IPS-18a (cell line): ENCODE results near the gene SLC13A5.
A peak's percentile ranks its signal among the peaks of the same experiment; 100 is the strongest.

Source experiments
- H3K27ac ChIP-seq: one replicate; pipeline ENCODE4 v1.5.1; 2013; ENCODE audit warnings: low read length
- H3K27me3 ChIP-seq: one replicate; pipeline ENCODE4 v1.6.1; 2013; ENCODE audit warnings: mild to moderate bottlenecking, low read length; ENCODE audit not compliant: control insufficient read depth, insufficient read depth
- H3K36me3 ChIP-seq: one replicate; pipeline ENCODE4 v1.6.1; 2013; ENCODE audit warnings: low read depth, low read length; ENCODE audit not compliant: control insufficient read depth
- H3K4me1 ChIP-seq: one replicate; pipeline ENCODE4 v1.6.1; 2013; ENCODE audit warnings: low read depth, low read length; ENCODE audit not compliant: control insufficient read depth
- H3K4me3 ChIP-seq: one replicate; pipeline ENCODE4 v1.5.1; 2013; ENCODE audit warnings: low read length
- H3K9ac ChIP-seq: one replicate; pipeline ENCODE4 v1.6.1; 2013; ENCODE audit warnings: mild to moderate bottlenecking, low read length, moderate library complexity
- H3K9me3 ChIP-seq: one replicate; pipeline ENCODE4 v1.6.1; 2013; ENCODE audit warnings: low read depth, low read length; ENCODE audit not compliant: control insufficient read depth

Gene SLC13A5

DNA sequence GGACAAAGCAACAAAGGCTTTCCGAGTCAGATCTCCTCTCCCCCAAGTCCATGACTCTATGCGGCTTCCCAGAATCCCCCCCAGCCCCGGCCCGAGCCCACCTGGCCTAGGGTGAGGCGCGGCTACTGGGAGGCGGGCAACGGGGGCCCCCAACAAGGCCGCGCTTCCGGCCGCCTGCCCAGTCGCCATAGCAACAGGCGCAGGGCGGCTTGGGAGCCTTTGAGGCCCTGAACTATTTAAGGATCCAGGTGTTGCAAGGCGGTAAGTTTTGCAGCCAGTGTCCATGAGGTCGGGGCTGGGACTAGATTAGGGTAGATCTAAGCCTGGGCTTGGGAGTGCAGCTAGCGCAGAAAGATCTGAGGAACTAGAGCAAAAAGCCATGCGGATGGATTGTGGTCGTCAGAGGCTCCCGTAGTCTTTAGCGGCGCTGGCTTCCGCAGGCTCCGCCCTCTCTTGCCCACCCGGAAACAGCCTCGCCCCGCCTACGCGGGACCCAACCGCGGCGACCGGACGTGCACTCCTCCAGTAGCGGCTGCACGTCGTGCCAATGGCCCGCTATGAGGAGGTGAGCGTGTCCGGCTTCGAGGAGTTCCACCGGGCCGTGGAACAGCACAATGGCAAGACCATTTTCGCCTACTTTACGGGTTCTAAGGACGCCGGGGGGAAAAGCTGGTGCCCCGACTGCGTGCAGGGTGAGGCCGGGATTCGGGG, 72.5 kb downstream of the SLC13A5 start, which contains the start of the genes KIAA0753 and TXNDC17:
KIAA0753 (minus strand) TSS at position 176 of the 711 bp plus-strand sequence. CDS start 5,608 bp downstream, outside the sequence.
TXNDC17 (plus strand) TSS at position 525 of the 711 bp plus-strand sequence; CDS start at position 548, 23 bp downstream.
- peak within 1 kb of the TSS; percentile 84 for H3K27ac ChIP-seq
- peak within 1 kb of the TSS; percentile 89 for H3K4me3 ChIP-seq
- H3K4me1 ChIP-seq: peaks cover 9% of the 10 kb centered on the region
- H3K36me3 ChIP-seq: peaks cover 30% of the 10 kb centered on the region
- no peaks in the 10 kb centered on the region for H3K27me3 ChIP-seq
- H3K9ac ChIP-seq: peak within 1 kb of the TSS; percentile 88
- H3K9me3 ChIP-seq: no peaks in the 10 kb centered on the region

DNA sequence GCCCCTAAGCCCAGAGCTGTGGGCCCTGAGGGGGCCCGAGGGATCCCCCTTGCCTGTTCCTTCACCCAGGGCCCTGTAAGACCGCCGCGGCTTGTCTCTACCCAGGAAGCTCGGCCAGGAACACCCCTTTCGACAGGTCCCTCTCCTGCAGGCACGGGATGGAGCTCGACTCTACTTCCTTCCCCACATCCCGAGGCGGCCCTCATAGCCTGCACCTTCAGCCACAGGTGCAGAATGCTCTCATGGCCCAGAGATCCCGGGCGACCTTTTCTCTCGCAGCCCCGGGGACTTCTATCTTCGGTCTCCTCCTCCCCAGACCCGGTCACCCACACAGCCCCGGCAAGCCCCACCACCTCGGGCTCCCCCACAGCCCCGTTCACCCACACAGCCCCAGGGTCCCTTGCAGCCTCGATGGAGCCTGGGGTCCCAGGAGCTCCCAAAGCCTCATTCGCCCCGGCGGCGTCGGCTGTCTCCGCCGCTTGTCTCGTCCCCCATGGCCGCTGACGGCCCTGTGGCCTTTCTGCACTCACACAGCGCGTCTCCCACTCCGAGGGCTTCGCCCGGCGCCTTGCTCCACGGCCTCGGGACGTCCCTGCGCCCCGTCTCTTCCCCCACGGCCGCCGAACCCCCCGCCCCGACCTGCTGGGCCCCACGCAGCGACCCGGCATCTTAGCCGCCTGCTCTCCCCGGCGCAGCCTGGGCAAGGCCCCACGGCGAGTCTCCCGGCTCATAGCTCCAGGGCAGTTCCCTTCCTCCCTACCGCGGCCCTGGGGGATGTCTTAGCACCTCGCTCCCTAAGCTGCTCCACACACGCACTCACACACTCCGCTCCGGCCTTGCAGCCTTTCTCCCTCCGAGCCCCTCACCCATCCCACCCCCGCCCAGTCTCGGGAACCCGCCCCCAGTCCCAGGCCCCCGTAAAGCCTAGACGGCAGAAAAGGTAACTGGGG, 73.3 kb downstream of the SLC13A5 start:
- Histone ChIP-seq H3K27ac (peak overlapping the region; percentile 84), H3K9ac (peak overlapping the region; percentile 88), H3K9me3 (no peaks in the 10 kb centered on the region), H3K4me3 (peak overlapping the region; percentile 89), H3K36me3 (peaks cover 24% of the 10 kb centered on the region), H3K27me3 (no peaks in the 10 kb centered on the region), H3K4me1 (peaks cover 9% of the 10 kb centered on the region)

DNA sequence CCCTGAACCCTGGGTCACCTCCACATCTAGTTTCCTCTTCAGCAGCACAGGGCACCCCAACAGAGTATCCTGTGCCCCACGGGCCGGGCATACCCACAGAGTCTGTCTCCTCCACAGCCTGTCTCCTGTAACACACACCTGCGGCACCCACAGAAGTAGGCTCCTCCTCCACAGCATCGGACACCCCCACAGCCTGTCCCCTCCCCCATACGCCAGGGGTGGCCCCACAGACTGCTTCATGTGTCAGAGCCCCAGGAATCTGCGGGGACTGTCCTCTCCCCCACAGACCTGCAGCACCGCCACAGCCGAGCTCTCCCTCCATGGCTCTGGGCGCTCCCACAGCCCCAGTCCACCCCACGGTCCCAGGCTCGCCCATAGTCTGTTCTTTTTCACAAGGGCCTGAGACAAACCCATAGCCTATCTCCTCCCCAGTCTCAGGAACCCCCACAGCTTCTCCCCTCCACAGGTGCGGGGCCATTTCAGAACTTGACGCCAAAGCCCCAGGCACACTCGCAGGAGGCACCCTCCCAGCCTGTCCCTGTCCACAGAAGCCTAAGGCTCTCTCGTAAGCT, 74.1 kb downstream of the SLC13A5 start:
- peak overlapping the region; percentile 89 for H3K4me3 ChIP-seq
- H3K9me3 ChIP-seq: no peaks in the 10 kb centered on the region
- H3K9ac ChIP-seq: peak overlapping the region; percentile 88
- H3K36me3 ChIP-seq: peaks cover 22% of the 10 kb centered on the region
- H3K27me3 ChIP-seq: no peaks in the 10 kb centered on the region
- H3K4me1 ChIP-seq: peaks cover 9% of the 10 kb centered on the region
- no peak overlapping the region for H3K27ac ChIP-seq

DNA sequence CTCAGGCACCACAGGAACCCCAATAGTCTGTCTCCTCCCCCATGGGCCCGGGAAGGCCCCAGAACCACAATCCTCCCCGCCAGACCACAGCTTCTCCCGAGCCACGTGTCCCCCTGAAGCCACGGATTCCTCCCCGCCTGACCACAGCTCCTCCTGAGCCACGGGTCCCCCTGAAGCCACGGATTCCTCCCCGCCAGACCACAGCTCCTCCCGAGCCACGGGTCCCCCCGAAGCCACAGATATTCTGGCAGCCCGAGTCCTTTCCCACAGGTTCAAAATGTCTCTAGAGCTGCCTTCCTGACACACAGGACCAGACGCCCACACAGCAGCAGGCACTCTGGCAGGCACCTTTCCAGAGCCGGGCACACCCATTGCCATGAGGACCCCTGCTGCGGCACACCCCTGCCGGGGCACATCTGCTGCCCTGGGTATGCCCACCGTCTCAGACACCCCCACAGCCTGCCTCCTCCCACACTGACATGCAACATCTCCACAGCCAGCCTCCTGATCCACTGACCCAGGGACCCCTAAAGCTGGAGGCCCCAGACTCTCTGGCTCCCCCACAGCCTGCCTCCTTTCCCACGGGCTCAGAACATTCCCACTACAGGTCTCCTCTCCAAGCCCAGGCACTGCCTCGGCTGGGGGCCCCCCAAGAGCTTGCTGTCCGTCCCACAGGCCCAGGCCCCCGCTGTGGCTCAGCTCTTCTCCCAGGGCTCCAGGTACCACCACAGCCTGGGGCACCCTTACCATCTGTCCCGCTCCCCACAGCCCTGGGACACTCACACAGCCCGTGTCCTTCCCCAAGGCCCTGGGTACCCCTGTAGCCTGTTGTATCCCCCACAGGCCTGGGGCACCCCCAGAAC, 74.9 kb downstream of the SLC13A5 start:
- Histone ChIP-seq H3K27me3 (no peaks in the 10 kb centered on the region), H3K9ac (no peak overlapping the region), H3K4me3 (no peak overlapping the region)

DNA sequence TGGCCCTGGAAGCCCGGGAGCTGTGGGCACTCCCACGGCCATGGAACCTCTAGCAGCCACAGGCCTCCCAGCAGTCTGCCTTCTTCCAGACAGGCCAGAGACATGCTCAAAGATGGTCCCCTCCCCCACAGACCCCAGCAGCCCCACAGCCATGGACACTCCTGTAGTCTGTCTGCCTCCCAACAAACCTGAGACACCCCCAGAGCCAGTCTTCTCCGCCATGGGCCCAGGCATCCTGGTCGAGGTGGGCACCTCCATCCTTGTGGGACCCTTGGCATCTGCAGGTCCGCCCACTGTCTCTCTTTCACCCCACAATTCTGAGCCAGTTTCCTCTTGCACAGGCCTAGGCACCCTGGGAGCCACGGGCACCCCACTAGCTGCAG, 75.7 kb downstream of the SLC13A5 start:
- H3K4me1 ChIP-seq: peaks cover 9% of the 10 kb centered on the region
- H3K36me3 ChIP-seq: peaks cover 20% of the 10 kb centered on the region
- H3K27ac ChIP-seq: no peak overlapping the region
- H3K9me3 ChIP-seq: no peaks in the 10 kb centered on the region
- H3K27me3 ChIP-seq: no peaks in the 10 kb centered on the region
- no peak overlapping the region for H3K4me3 ChIP-seq
- no peak overlapping the region for H3K9ac ChIP-seq

More for the DNA sequence above, 74.9 kb downstream of the SLC13A5 start:
- peaks cover 9% of the 10 kb centered on the region for H3K4me1 ChIP-seq
- peaks cover 20% of the 10 kb centered on the region for H3K36me3 ChIP-seq
- no peaks in the 10 kb centered on the region for H3K9me3 ChIP-seq
- no peak overlapping the region for H3K27ac ChIP-seq

DNA sequence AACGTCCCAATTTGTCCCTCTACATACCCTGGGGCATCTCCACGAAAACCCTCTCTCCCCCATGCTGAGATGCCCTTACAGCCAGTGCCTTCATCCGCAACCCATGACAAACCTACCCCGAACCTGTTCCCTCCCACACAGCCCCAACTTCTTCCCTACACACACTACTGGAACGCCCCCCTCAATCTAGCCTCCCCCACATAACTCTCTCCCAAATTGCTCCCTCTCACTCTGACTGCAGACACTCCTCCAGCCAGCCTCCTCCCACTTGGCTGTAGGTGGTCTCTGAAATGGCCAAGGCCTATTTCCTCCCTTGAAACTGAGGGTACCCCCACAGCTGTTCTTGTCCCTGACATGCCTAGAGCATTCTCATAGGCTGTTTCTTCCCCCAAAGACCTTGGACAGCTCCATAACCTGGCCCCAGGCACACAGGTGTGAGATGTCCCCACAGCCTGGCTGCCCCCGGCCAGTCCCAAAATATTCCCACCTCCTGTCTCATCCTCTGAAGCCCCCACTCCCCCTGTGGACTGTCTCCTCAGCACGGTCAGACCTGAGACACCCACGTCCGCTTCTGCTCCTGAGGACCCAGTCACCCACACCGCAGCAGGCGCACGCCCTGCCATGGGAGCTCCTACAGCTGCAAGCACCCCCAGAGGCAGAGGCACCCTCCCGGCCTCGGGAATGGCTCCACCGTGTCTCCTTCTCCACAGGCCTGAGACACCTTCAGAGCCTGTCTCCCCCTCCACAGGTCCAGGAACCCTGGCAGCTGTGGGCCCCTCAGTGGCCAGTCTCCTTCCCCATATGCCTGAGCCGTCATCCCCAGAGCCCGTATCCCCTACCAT, 76.3 kb downstream of the SLC13A5 start:
- no peak overlapping the region for H3K9ac ChIP-seq
- H3K4me3 ChIP-seq: no peak overlapping the region
- no peaks in the 10 kb centered on the region for H3K27me3 ChIP-seq
- H3K4me1 ChIP-seq: peaks cover 6% of the 10 kb centered on the region
- peaks cover 23% of the 10 kb centered on the region for H3K36me3 ChIP-seq
- no peaks in the 10 kb centered on the region for H3K9me3 ChIP-seq
- H3K27ac ChIP-seq: no peak overlapping the region

DNA sequence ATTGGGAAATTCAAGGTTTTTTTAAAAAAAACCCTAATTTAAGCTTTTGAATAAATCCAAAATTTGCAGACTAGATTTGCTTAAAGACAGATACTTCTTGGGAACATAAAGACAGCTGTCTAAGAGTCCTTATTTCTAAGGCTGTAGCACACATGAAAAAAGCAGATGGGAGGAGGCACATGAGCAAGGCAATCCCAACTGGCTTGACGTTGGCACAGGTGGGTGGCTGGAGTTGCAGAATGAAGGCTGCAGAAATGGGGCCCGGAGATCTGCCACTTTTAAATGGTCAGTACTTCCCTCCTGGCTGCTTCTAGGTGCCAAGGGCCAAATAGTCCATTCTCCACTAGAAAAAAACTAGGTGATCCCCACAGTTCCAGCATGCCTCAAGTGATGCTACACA, 77.1 kb downstream of the SLC13A5 start:
- Histone ChIP-seq H3K9me3 (no peaks in the 10 kb centered on the region), H3K36me3 (peaks cover 28% of the 10 kb centered on the region), H3K27me3 (no peaks in the 10 kb centered on the region), H3K9ac (no peak overlapping the region), H3K4me3 (no peak overlapping the region), H3K4me1 (peaks cover 4% of the 10 kb centered on the region), H3K27ac (no peak overlapping the region)
